Ovary (tissue), 10 donors: Measurements from ENCODE around the gene EPHA8. TPM values are rescaled to one million over a fixed set of nuclear protein-coding genes. Genes with fewer than 3 reads are reported as not detected.

Experiments used
- DNase-seq, 5 donors: peaks; one replicate each; pipeline ENCODE4 v3.0.0-alpha.2; 2019 to 2020
- H3K27ac ChIP-seq, 2 donors: fragments of 200-600 bp; one replicate each; pipeline versions ENCODE4 v1.5.1 to v1.8.0; 2019 to 2022
- H3K27me3 ChIP-seq: fragments of 200-600 bp; one replicate; pipeline ENCODE4 v1.8.0; 2022
- H3K36me3 ChIP-seq: fragments of 200-600 bp; sonication (generic); one replicate; pipeline ENCODE4 v1.5.1; 2019
- H3K4me1 ChIP-seq: one replicate; pipeline ENCODE4 v1.8.1; 2013; ENCODE audit warnings: mild to moderate bottlenecking, moderate library complexity; ENCODE audit not compliant: insufficient read depth
- H3K4me3 ChIP-seq: fragments of 200-600 bp; sonication (generic); one replicate; pipeline ENCODE4 v1.5.1; 2017
- H3K9me3 ChIP-seq, 2 donors: fragments of 200-600 bp in 1 of 2; sonication (generic) in 1 of 2; one replicate each; pipeline versions ENCODE4 v1.5.1 to v1.8.1; 2013 to 2019; ENCODE audit warnings: mild to moderate bottlenecking in 1 of 2, moderate library complexity in 1 of 2
- EP300 ChIP-seq: sonication (generic); formaldehyde crosslinking; IDR thresholded peaks from one replicate; pipeline ENCODE4 v1.6.1; 2017; ENCODE audit warnings: antibody characterized with exemption
- POLR2A ChIP-seq: fragments of 450-650 bp; IDR thresholded peaks from one replicate; pipeline ENCODE4 v1.6.1; 2017; ENCODE audit warnings: antibody characterized with exemption, mild to moderate bottlenecking, moderate library complexity
- WGBS, 3 donors: extraction: QIAGEN DNeasy Blood & Tissue Kit in 1 of 3; methylation state at CpG; one replicate each; pipeline versions ENCODE4 v1.1.5 to v1.1.7; 2013 to 2017; 5-methylcytosine and 5-hydroxymethylcytosine counted together
- intact Hi-C, 4 donors: fragments of 100-400 bp; cut with DNase I; formaldehyde crosslinking; loops; one replicate each; pipeline versions ENCODE4 v1.11.0 to v1.15.1; 2022 to 2023
- long read RNA-seq, 3 donors: library from polyadenylated mRNA in 2 of 3; unstranded in 2 of 3; transcript quantifications; one replicate each; pipeline ENCODE4 v2.0.0 and lab custom pipeline, GENCODE V29; 2021 to 2026
- polyA plus RNA-seq, 2 donors: library from polyadenylated mRNA; stranded (reverse); fragments of 200-250 nt in 1 of 2; fragments of 350-450 nt in 1 of 2; fragmentation: Illumina TruSeq in 1 of 2; extraction: RNeasy Lipid Tissue Mini Kit (QIAGEN cat#74804) in 1 of 2; gene quantifications; one replicate each; pipeline ENCODE4 v1.2.3, GENCODE V29; 2013 to 2014
- total RNA-seq, 7 donors: library from RNA; depleted of rRNA in 2 of 7; stranded (reverse); fragments of >200 nt in 2 of 7; fragmentation: NEBNext Ultra II Directional in 3 of 7; extraction: Animal tissue kit (Norgen Biotek cat#: 25700) in 3 of 7; gene quantifications; one replicate each; pipeline versions ENCODE4 v1.1.0 to v1.2.4, GENCODE V29; 2016 to 2023
- TF ChIP-seq, protein P1 (sequence below), 3 donors: fragments of 450-650 bp in 2 of 3; fragments of 200-600 bp in 1 of 3; IDR thresholded peaks; one replicate each; pipeline versions ENCODE4 v1.5.1 to v1.8.0; 2016 to 2022; ENCODE audit warnings: antibody characterized with exemption in 3 of 3, mild to moderate bottlenecking in 1 of 3
- donor health status: DM: no; HTN: no; CAD: no; lungs with moderate emphysema.
- donor health status: DM: no; HTN: no; CAD: no.
- donor health status: Bipolar disorder and iron deficiency.
- donor health status: DM: yes; HTN: yes; CAD: no.
- donor health status: DM: no; HTN: no; CAD: no.
- donor health status: DM: yes; HTN: yes; CAD: no.

EPHA8 gene
- total RNA-seq (not detected), polyA plus RNA-seq (under 1 TPM in 1 of 2 donors, not detected in 1; 0.02 TPM)
- long read RNA-seq, donor 1 = 0 reads
- long read RNA-seq, donor 2 = 0 reads
- long read RNA-seq, donor 3 = 0 reads

- TF ChIP-seq, protein P1, sequence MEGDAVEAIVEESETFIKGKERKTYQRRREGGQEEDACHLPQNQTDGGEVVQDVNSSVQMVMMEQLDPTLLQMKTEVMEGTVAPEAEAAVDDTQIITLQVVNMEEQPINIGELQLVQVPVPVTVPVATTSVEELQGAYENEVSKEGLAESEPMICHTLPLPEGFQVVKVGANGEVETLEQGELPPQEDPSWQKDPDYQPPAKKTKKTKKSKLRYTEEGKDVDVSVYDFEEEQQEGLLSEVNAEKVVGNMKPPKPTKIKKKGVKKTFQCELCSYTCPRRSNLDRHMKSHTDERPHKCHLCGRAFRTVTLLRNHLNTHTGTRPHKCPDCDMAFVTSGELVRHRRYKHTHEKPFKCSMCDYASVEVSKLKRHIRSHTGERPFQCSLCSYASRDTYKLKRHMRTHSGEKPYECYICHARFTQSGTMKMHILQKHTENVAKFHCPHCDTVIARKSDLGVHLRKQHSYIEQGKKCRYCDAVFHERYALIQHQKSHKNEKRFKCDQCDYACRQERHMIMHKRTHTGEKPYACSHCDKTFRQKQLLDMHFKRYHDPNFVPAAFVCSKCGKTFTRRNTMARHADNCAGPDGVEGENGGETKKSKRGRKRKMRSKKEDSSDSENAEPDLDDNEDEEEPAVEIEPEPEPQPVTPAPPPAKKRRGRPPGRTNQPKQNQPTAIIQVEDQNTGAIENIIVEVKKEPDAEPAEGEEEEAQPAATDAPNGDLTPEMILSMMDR (IDR thresholded peaks at IDR 0.05) = no peak
- TF ChIP-seq POLR2A = no peak
- TF ChIP-seq EP300 = no peak
- Histone ChIP-seq H3K4me1 (no peaks in the 10 kb centered on the region), H3K36me3 (no peaks in the 10 kb centered on the region), H3K9me3 (no peaks in the 10 kb centered on the region), H3K27me3 (no peaks in the 10 kb centered on the region), H3K4me3 (no peak within 1 kb of the TSS), H3K27ac (no peak within 1 kb of the TSS)
- WGBS, 3 donors = 4 to 14% (median 7%) methylated on average over 34 to 81 of the region's 81 CpGs
- intact Hi-C loops = no loop called here
- DNase-seq = no peak
Observed at GRCh38 chr1:22562584-22563583, at the start of gene EPHA8. TSS of gene EPHA8 (plus strand) at chr1:22563489. CDS start at chr1:22563636, 147 bp downstream.

- peaks cover 2% of the 10 kb centered on the region for H3K36me3 ChIP-seq
- H3K4me3 ChIP-seq = no peak overlapping the region
- no peak overlapping the region for H3K27ac ChIP-seq
- H3K4me1 ChIP-seq = no peaks in the 10 kb centered on the region
- no peaks in the 10 kb centered on the region for H3K9me3 ChIP-seq
- DNase-seq = no peak
- intact Hi-C loops = no loop called here
- TF ChIP-seq EP300 (no peak), POLR2A (no peak)
- TF ChIP-seq, protein P1 (IDR thresholded peaks at IDR 0.05) = no peak
- no peaks in the 10 kb centered on the region for H3K27me3 ChIP-seq
- WGBS, 3 donors = 93 to 94% (median 94%) methylated on average over 16 of the region's 16 CpGs
Observed at GRCh38 chr1:22516906-22517571, 46.2 kb upstream of the EPHA8 start.

DNA sequence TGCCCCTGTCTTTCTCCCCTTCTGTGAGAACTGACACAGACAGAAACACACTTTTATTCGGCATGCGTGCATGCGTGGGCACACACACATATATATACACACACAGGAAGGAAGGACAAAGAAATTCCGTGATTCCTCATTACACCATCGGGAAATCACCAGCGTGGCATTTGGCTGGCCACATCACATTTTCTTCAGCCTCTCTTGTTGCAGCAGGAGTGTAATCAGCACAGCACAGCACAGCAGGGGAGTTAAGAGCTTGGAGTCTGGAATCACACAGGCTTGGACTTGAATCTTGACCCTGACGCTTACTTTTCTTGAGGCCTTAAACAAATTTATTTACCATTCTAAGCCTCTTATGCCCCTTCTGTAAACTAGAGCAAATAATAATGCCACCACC, 45.3 kb upstream of the EPHA8 start:
- TF ChIP-seq, protein P1 (IDR thresholded peaks at IDR 0.05) = no peak
- no peak for TF ChIP-seq POLR2A
- no peak for TF ChIP-seq EP300
- WGBS, 3 donors = 89 to 92% (median 90%) methylated on average over 7 of the region's 7 CpGs
- H3K27ac ChIP-seq = no peak overlapping the region
- no peak for DNase-seq
- intact Hi-C loops = no loop called here
- H3K36me3 ChIP-seq = peaks cover 2% of the 10 kb centered on the region
- H3K27me3 ChIP-seq = no peaks in the 10 kb centered on the region
- no peaks in the 10 kb centered on the region for H3K4me1 ChIP-seq
- H3K9me3 ChIP-seq = no peaks in the 10 kb centered on the region
- H3K4me3 ChIP-seq = no peak overlapping the region

- WGBS, 3 donors = 73 to 79% (median 74%) methylated on average over 3 of the region's 3 CpGs
- TF ChIP-seq POLR2A = no peak
- TF ChIP-seq, protein P1 (IDR thresholded peaks at IDR 0.05) = no peak
- no peak for TF ChIP-seq EP300
- no peak for DNase-seq
- Histone ChIP-seq H3K4me3 (no peak overlapping the region), H3K27ac (no peak overlapping the region), H3K4me1 (no peaks in the 10 kb centered on the region), H3K9me3 (no peaks in the 10 kb centered on the region), H3K36me3 (peaks cover 2% of the 10 kb centered on the region), H3K27me3 (no peaks in the 10 kb centered on the region)
- intact Hi-C loops = no loop called here
Observed at GRCh38 chr1:22518379-22518778, 44.9 kb upstream of the EPHA8 start.
